B cell (primary cell): ENCODE measurements around the gene CDKAL1.
"Not testable (repeated sequence)": the region's sequence is repeated elsewhere in the genome, so short reads cannot be mapped to it uniquely, and the experiment has no call there.

Experiments used
- CTCF ChIP-seq: fragments of 200-600 bp; IDR thresholded peaks from one replicate; pipeline ENCODE4 v1.8.0; 2022; ENCODE audit warnings: antibody characterized with exemption, mild to moderate bottlenecking
- EZH2 ChIP-seq: IDR thresholded peaks from 2 replicates; pipeline ENCODE4 v1.6.1; 2012; ENCODE audit warnings: borderline replicate concordance, low read depth, mild to moderate bottlenecking, moderate library complexity, low read length; ENCODE audit not compliant: insufficient read depth, poor library complexity, severe bottlenecking

GRCh38 chr6:20594299-20594853, 60.1 kb downstream of the CDKAL1 start:
- not testable (repeated sequence) for TF ChIP-seq CTCF, EZH2
